Astrocyte (in vitro differentiated cells and primary cell): ENCODE results near the gene TPD52L2. TPM values are rescaled to one million over a fixed set of nuclear protein-coding genes. Genes with fewer than 3 reads are reported as not detected.

Experiments used
- DNase-seq: peaks from one replicate; pipeline ENCODE4 v3.0.0-alpha.2; 2010; ENCODE audit warnings: low read depth
- FAIRE-seq: peaks from 2 replicates; lab custom pipeline; 2011; peaks lifted over from hg19 to GRCh38; lab: Jason Lieb, UNC
- H2AFZ ChIP-seq: 2 replicates; pipeline ENCODE4 v1.6.0; 2012; ENCODE audit warnings: low read depth, low read length, inconsistent platforms
- H3K27ac ChIP-seq: 2 replicates; pipeline ENCODE4 v1.5.1; 2011; ENCODE audit warnings: low read depth, low read length, inconsistent platforms
- H3K27me3 ChIP-seq: 2 replicates; pipeline ENCODE4 v1.6.0; 2011; ENCODE audit warnings: low read length, inconsistent platforms; ENCODE audit not compliant: insufficient read depth
- H3K36me3 ChIP-seq: 2 replicates; pipeline ENCODE4 v1.5.1; 2011; ENCODE audit warnings: low read length, inconsistent platforms; ENCODE audit not compliant: insufficient read depth
- H3K4me1 ChIP-seq: 2 replicates; pipeline ENCODE4 v1.5.1; 2011; ENCODE audit warnings: low read length, inconsistent platforms; ENCODE audit not compliant: insufficient read depth
- H3K4me2 ChIP-seq: 2 replicates; pipeline ENCODE4 v1.6.0; 2012; ENCODE audit warnings: low read length, inconsistent platforms
- H3K4me3 ChIP-seq: 2 replicates; pipeline ENCODE4 v1.5.1; 2011; ENCODE audit warnings: low read depth, mild to moderate bottlenecking, low read length, inconsistent platforms; ENCODE audit not compliant: insufficient read depth
- H3K79me2 ChIP-seq: 2 replicates; pipeline ENCODE4 v1.6.0; 2012; ENCODE audit warnings: mild to moderate bottlenecking, low read length, inconsistent platforms; ENCODE audit not compliant: insufficient read depth
- H3K9ac ChIP-seq: 2 replicates; pipeline ENCODE4 v1.6.0; 2012; ENCODE audit warnings: mild to moderate bottlenecking, low read length, inconsistent platforms
- H3K9me3 ChIP-seq: 2 replicates; pipeline ENCODE4 v1.5.1; 2012; ENCODE audit warnings: low read depth, mild to moderate bottlenecking, low read length, inconsistent platforms; ENCODE audit not compliant: insufficient read depth
- H4K20me1 ChIP-seq: 2 replicates; pipeline ENCODE4 v1.6.0; 2012; ENCODE audit warnings: low read length, inconsistent platforms; ENCODE audit not compliant: insufficient read depth
- H3K27ac Mint-ChIP-seq: one replicate; pipeline ENCODE4 v1.8.0; 2021; ENCODE audit warnings: mild to moderate bottlenecking, mixed read lengths; ENCODE audit not compliant: unreplicated experiment
- H3K27me3 Mint-ChIP-seq: one replicate; pipeline ENCODE4 v1.8.0; 2021; ENCODE audit warnings: low read depth, mixed read lengths; ENCODE audit not compliant: unreplicated experiment
- H3K36me3 Mint-ChIP-seq: one replicate; pipeline ENCODE4 v1.8.0; 2021; ENCODE audit warnings: low read depth, mixed read lengths; ENCODE audit not compliant: unreplicated experiment
- H3K4me1 Mint-ChIP-seq: one replicate; pipeline ENCODE4 v1.8.0; 2021; ENCODE audit warnings: low read depth, mixed read lengths; ENCODE audit not compliant: unreplicated experiment
- H3K4me3 Mint-ChIP-seq: one replicate; pipeline ENCODE4 v1.8.0; 2021; ENCODE audit warnings: mild to moderate bottlenecking, moderate library complexity, mixed read lengths; ENCODE audit not compliant: unreplicated experiment
- H3K9me3 Mint-ChIP-seq: one replicate; pipeline ENCODE4 v1.8.0; 2021; ENCODE audit warnings: mild to moderate bottlenecking, mixed read lengths; ENCODE audit not compliant: unreplicated experiment
- CTCF ChIP-seq: IDR thresholded peaks from 2 replicates; pipeline ENCODE4 v1.5.1; 2011; ENCODE audit warnings: low read depth, mild to moderate bottlenecking, inconsistent platforms, low read length, moderate library complexity; ENCODE audit not compliant: insufficient read depth
- EZH2 ChIP-seq: IDR thresholded peaks from 2 replicates; pipeline ENCODE4 v1.6.1; 2012; ENCODE audit warnings: mild to moderate bottlenecking, low read length, inconsistent platforms; ENCODE audit not compliant: insufficient read depth
- total RNA-seq: library from RNA; stranded (reverse); gene quantifications from 2 replicates; pipeline ENCODE4 v1.2.1, GENCODE V29; 2021

The TPD52L2 gene
- total RNA-seq, 1 donor from 2014 or later = 145 TPM

- no peak for FAIRE-seq
- no peaks in the 10 kb centered on the region for H3K27me3 Mint-ChIP-seq
Observed at GRCh38 chr20:63934271-63935068, 69.4 kb downstream of the TPD52L2 start.

GRCh38 chr20:63935447-63935846, 70.4 kb downstream of the TPD52L2 start:
- no peak overlapping the region for H3K27ac ChIP-seq
- Mint-ChIP-seq H3K36me3 (peaks cover 10% of the 10 kb centered on the region), H3K4me1 (peaks cover 3% of the 10 kb centered on the region), H3K27ac (no peak overlapping the region), H3K9me3 (no peaks in the 10 kb centered on the region), H3K4me3 (no peak overlapping the region), H3K27me3 (no peaks in the 10 kb centered on the region)
- peaks cover 39% of the 10 kb centered on the region for H3K79me2 ChIP-seq
- H3K36me3 ChIP-seq = peaks cover 6% of the 10 kb centered on the region
- TF ChIP-seq EZH2 = no peak
- H3K9ac ChIP-seq = no peak overlapping the region
- H4K20me1 ChIP-seq = peaks cover 74% of the 10 kb centered on the region
- FAIRE-seq (no peak), DNase-seq (no peak)
- no peak overlapping the region for H2AFZ ChIP-seq
- no peak overlapping the region for H3K4me2 ChIP-seq
- no peaks in the 10 kb centered on the region for H3K27me3 ChIP-seq
- H3K4me3 ChIP-seq = no peak overlapping the region
- H3K4me1 ChIP-seq = no peaks in the 10 kb centered on the region
- H3K9me3 ChIP-seq = no peaks in the 10 kb centered on the region

More at GRCh38 chr20:63934271-63935068, 69.4 kb downstream of the TPD52L2 start:
- Mint-ChIP-seq H3K4me3 (no peak overlapping the region), H3K9me3 (no peaks in the 10 kb centered on the region), H3K36me3 (peaks cover 10% of the 10 kb centered on the region), H3K27ac (peak overlapping the region; percentile 58), H3K4me1 (peaks cover 3% of the 10 kb centered on the region)
- Histone ChIP-seq H3K36me3 (peaks cover 6% of the 10 kb centered on the region), H3K4me1 (no peaks in the 10 kb centered on the region), H3K4me3 (no peak overlapping the region), H4K20me1 (peaks cover 71% of the 10 kb centered on the region), H3K27me3 (no peaks in the 10 kb centered on the region), H3K9ac (no peak overlapping the region), H2AFZ (no peak overlapping the region), H3K27ac (no peak overlapping the region), H3K4me2 (no peak overlapping the region), H3K9me3 (no peaks in the 10 kb centered on the region), H3K79me2 (peaks cover 34% of the 10 kb centered on the region)
- no peak for TF ChIP-seq EZH2
- TF ChIP-seq CTCF = no peak
- DNase-seq = no peak

- DNase-seq (no peak), FAIRE-seq (no peak)
- H3K4me1 Mint-ChIP-seq = peaks cover 3% of the 10 kb centered on the region
- Histone ChIP-seq H4K20me1 (peaks cover 76% of the 10 kb centered on the region), H3K27ac (no peak overlapping the region), H3K9me3 (no peaks in the 10 kb centered on the region), H3K36me3 (no peaks in the 10 kb centered on the region), H3K4me3 (no peak overlapping the region), H3K4me2 (no peak overlapping the region), H3K27me3 (no peaks in the 10 kb centered on the region), H3K4me1 (no peaks in the 10 kb centered on the region), H3K79me2 (peaks cover 32% of the 10 kb centered on the region), H3K9ac (no peak overlapping the region), H2AFZ (no peak overlapping the region)
- H3K27me3 Mint-ChIP-seq = no peaks in the 10 kb centered on the region
- H3K27ac Mint-ChIP-seq = peak overlapping the region; percentile 47
- TF ChIP-seq EZH2 (no peak), CTCF (no peak)
- no peak overlapping the region for H3K4me3 Mint-ChIP-seq
- H3K9me3 Mint-ChIP-seq = no peaks in the 10 kb centered on the region
- peaks cover 6% of the 10 kb centered on the region for H3K36me3 Mint-ChIP-seq
Observed at GRCh38 chr20:63937596-63937995, 72.5 kb downstream of the TPD52L2 start.
